Adipocyte (in vitro differentiated cells): ENCODE results near the gene SDHAF4.

Experiments
- DNase-seq: peaks from one replicate; pipeline ENCODE4 v3.0.0-alpha.2; 2015; ENCODE audit warnings: low read depth
- H3K27me3 ChIP-seq: replicated peaks from 2 replicates; pipeline ENCODE4 v1.7.0; 2013; ENCODE audit warnings: mild to moderate bottlenecking, low read length, moderate library complexity; ENCODE audit not compliant: control insufficient read depth, insufficient read depth
- H3K36me3 ChIP-seq: 2 replicates; pipeline ENCODE4 v1.7.0; 2013; ENCODE audit warnings: low read length, mild to moderate bottlenecking, moderate library complexity; ENCODE audit not compliant: control insufficient read depth, insufficient read depth, severe bottlenecking
- H3K4me1 ChIP-seq: 2 replicates; pipeline ENCODE4 v1.7.0; 2013; ENCODE audit warnings: mild to moderate bottlenecking, low read length, moderate library complexity; ENCODE audit not compliant: control insufficient read depth, insufficient read depth
- H3K4me3 ChIP-seq: 2 replicates; pipeline ENCODE4 v1.7.0; 2013; ENCODE audit warnings: mild to moderate bottlenecking, low read length, moderate library complexity
- H3K9ac ChIP-seq: 2 replicates; pipeline ENCODE4 v1.7.0; 2013; ENCODE audit warnings: mild to moderate bottlenecking, low read length, moderate library complexity
- H3K9me3 ChIP-seq: 2 replicates; pipeline ENCODE4 v1.7.0; 2013; ENCODE audit warnings: mild to moderate bottlenecking, low read length, moderate library complexity; ENCODE audit not compliant: control insufficient read depth

SDHAF4 gene

DNA sequence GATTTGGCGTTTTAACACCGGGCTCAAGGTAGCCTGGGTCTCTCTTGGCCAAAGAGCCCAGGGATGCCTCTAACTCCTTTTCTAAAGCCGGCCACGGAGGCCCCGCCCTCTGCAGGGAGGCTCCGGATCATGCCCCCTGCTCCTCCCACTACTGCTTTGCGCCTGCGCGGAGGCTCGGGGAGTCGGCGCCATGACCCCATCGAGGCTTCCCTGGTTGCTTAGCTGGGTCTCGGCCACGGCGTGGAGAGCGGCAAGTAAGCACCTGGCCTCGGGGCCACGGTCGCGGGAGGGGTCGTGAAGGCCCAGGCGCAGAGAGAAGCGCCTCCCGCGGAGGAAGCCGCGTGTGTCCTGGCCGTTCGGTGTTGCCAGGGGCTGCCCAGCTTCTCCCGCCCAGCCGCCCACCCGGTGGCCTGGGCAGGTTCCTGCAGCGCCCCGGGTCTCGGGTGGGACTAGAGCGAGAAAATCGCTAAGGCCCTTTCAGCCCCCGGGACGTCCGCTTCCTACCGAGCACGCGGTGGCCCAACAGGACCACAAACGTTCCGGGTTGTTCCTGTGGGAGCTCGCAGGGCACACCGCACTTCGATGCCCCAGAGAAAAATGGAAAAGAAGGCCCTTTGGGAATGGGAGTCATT, at the start of gene SDHAF4:
Gene SDHAF4 (plus strand): TSS at position 180 of the 632 bp plus-strand sequence. CDS start 11 bp downstream, at position 191.
- peak; percentile 96 for DNase-seq
- H3K9me3 ChIP-seq, result no peaks in the 10 kb centered on the region
- H3K36me3 ChIP-seq, result peaks cover 6% of the 10 kb centered on the region

GRCh38 chr6:70518723-70519122, 48.0 kb upstream of the SDHAF4 start:
- Histone ChIP-seq H3K4me3 (no peak overlapping the region), H3K27me3 (no peaks in the 10 kb centered on the region), H3K36me3 (no peaks in the 10 kb centered on the region), H3K9me3 (no peaks in the 10 kb centered on the region), H3K9ac (no peak overlapping the region), H3K4me1 (no peaks in the 10 kb centered on the region)
- DNase-seq, result no peak

More for the DNA sequence above, at the start of gene SDHAF4:
- Histone ChIP-seq H3K9ac (peak within 1 kb of the TSS; percentile 96), H3K27me3 (no peaks in the 10 kb centered on the region), H3K4me1 (peaks cover 50% of the 10 kb centered on the region), H3K4me3 (peak within 1 kb of the TSS; percentile 93)

DNA sequence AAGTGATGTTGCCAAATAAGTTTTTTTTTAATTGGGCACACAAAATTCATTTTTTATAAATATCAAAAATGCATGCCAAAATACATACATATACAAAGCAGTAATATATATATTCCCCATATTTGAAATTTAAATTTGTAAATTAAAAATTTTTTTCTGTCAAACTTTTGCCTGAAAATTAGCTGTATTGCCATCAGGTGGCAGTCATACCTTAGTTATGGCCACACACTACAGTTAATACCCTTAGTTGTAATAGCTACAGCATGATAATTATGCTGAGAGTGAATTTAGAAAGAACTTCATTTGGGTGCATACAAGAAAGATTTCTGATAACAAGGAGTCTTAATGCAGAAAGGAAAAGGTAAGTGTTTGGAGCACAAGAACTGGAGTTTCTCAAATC, 46.2 kb upstream of the SDHAF4 start:
- H3K27me3 ChIP-seq, result no peaks in the 10 kb centered on the region
- H3K9ac ChIP-seq, result no peak overlapping the region
- DNase-seq, result peak; percentile 9
- no peaks in the 10 kb centered on the region for H3K36me3 ChIP-seq
- H3K4me1 ChIP-seq, result no peaks in the 10 kb centered on the region
- H3K4me3 ChIP-seq, result no peak overlapping the region
- H3K9me3 ChIP-seq, result no peaks in the 10 kb centered on the region

- Histone ChIP-seq H3K9ac (no peak overlapping the region), H3K9me3 (no peaks in the 10 kb centered on the region), H3K4me1 (peaks cover 12% of the 10 kb centered on the region), H3K4me3 (no peak overlapping the region), H3K36me3 (no peaks in the 10 kb centered on the region), H3K27me3 (no peaks in the 10 kb centered on the region)
- DNase-seq, result no peak
These were observed 41.9 kb upstream of the SDHAF4 start for GRCh38 chr6:70524721-70525286.

DNA sequence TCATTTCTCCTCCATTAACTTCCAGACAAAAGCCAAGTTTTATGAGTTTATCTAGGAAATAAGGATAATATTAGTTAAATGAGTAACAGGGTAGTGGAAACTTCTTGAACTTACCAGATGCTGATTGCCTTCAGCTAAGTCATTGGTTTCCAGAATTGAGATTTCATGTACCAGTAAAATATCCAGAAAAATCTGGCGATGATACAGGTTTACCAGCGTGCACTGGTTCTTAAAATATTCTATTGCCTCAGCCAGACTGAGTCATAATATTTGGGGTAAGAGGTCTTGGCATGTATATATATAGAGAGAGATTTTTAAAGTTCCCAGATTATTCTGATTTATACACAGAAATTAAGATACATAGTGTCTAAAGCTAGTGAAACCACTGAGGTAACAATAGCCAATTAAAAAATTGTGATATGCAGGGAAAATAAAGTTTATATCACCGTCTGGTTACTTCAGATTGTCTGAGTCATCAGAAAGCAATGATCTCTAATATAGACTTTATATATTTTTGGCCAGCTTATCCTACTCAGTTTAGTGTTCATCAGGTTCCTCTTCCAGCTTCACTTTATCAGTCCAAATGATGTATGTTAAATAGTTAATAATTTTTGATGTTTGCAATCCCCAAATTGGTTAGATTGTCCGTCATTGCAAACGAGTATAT, 39.5 kb upstream of the SDHAF4 start:
- no peaks in the 10 kb centered on the region for H3K27me3 ChIP-seq
- H3K4me1 ChIP-seq, result peaks cover 12% of the 10 kb centered on the region
- no peak overlapping the region for H3K9ac ChIP-seq
- H3K36me3 ChIP-seq, result no peaks in the 10 kb centered on the region
- no peaks in the 10 kb centered on the region for H3K9me3 ChIP-seq
- peak; percentile 3 for DNase-seq
- H3K4me3 ChIP-seq, result no peak overlapping the region

GRCh38 chr6:70530023-70530422, 36.7 kb upstream of the SDHAF4 start:
- Histone ChIP-seq H3K4me1 (peaks cover 12% of the 10 kb centered on the region), H3K27me3 (no peaks in the 10 kb centered on the region), H3K9ac (no peak overlapping the region), H3K4me3 (no peak overlapping the region), H3K36me3 (no peaks in the 10 kb centered on the region), H3K9me3 (no peaks in the 10 kb centered on the region)
- DNase-seq, result no peak

DNA sequence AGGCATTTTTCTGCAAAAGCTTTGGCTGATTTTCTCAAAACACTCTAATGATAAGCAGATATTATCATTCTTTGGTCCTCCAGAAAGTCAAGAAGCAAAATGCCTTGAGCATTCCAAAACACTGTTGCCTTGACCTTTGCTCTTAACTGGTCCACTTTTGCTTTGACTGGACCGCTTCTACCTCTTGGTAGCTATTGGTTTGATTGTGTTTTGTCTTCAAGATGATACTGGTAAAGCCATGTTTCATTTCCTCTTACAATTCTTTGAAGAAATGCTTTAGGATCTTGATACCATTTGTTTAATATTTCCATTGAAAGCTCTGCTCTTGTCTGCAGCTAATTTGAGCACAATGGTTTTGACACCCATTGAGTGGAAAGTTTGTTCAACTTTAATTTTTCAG, 35.6 kb upstream of the SDHAF4 start:
- no peaks in the 10 kb centered on the region for H3K9me3 ChIP-seq
- no peak overlapping the region for H3K4me3 ChIP-seq
- H3K27me3 ChIP-seq, result no peaks in the 10 kb centered on the region
- H3K4me1 ChIP-seq, result peaks cover 12% of the 10 kb centered on the region
- no peak for DNase-seq
- no peak overlapping the region for H3K9ac ChIP-seq
- H3K36me3 ChIP-seq, result no peaks in the 10 kb centered on the region

- Histone ChIP-seq H3K9ac (no peak overlapping the region), H3K36me3 (no peaks in the 10 kb centered on the region), H3K4me1 (peaks cover 5% of the 10 kb centered on the region), H3K4me3 (no peak overlapping the region), H3K9me3 (no peaks in the 10 kb centered on the region), H3K27me3 (no peaks in the 10 kb centered on the region)
- no peak for DNase-seq
These were observed 29.5 kb upstream of the SDHAF4 start for GRCh38 chr6:70537266-70537665.

GRCh38 chr6:70538376-70538775, 28.4 kb upstream of the SDHAF4 start:
- peaks cover 5% of the 10 kb centered on the region for H3K4me1 ChIP-seq
- H3K9ac ChIP-seq, result peak overlapping the region; percentile 29
- H3K4me3 ChIP-seq, result no peak overlapping the region
- no peaks in the 10 kb centered on the region for H3K9me3 ChIP-seq
- no peak for DNase-seq
- H3K27me3 ChIP-seq, result no peaks in the 10 kb centered on the region
- no peaks in the 10 kb centered on the region for H3K36me3 ChIP-seq

- Histone ChIP-seq H3K9ac (peak overlapping the region; percentile 55), H3K9me3 (no peaks in the 10 kb centered on the region), H3K4me1 (peaks cover 13% of the 10 kb centered on the region), H3K36me3 (no peaks in the 10 kb centered on the region), H3K27me3 (no peaks in the 10 kb centered on the region), H3K4me3 (no peak overlapping the region)
- peak; percentile 47 for DNase-seq
These were observed 19.4 kb upstream of the SDHAF4 start for GRCh38 chr6:70547313-70547712.

DNA sequence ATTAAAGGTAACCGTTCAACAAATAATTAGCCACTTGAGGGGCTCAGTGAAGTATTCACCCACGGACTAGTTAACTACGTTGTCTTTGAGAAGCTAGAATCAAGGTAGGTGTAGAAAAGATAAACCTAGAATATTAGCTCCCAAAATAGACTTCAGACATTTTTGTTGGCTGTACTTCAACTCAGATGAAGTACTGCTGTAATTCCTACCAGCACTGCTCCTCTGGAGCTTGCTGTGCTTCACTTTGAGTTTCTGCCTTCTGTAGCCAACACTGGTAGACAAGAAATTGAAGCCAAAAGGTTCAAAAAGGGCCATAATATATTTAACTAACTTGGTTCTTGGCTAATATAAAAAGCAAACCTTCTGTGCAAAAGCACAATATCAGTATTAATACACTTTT, 18.8 kb upstream of the SDHAF4 start:
- no peaks in the 10 kb centered on the region for H3K36me3 ChIP-seq
- no peaks in the 10 kb centered on the region for H3K27me3 ChIP-seq
- no peak for DNase-seq
- H3K4me3 ChIP-seq, result no peak overlapping the region
- peaks cover 13% of the 10 kb centered on the region for H3K4me1 ChIP-seq
- H3K9ac ChIP-seq, result peak overlapping the region; percentile 55
- no peaks in the 10 kb centered on the region for H3K9me3 ChIP-seq
